Measurements from ENCODE around the gene DIPK1A.
"Not testable (repeated sequence)": the region's sequence is repeated elsewhere in the genome, so short reads cannot be mapped to it uniquely, and the experiment has no call there.

Gene DIPK1A

DNA sequence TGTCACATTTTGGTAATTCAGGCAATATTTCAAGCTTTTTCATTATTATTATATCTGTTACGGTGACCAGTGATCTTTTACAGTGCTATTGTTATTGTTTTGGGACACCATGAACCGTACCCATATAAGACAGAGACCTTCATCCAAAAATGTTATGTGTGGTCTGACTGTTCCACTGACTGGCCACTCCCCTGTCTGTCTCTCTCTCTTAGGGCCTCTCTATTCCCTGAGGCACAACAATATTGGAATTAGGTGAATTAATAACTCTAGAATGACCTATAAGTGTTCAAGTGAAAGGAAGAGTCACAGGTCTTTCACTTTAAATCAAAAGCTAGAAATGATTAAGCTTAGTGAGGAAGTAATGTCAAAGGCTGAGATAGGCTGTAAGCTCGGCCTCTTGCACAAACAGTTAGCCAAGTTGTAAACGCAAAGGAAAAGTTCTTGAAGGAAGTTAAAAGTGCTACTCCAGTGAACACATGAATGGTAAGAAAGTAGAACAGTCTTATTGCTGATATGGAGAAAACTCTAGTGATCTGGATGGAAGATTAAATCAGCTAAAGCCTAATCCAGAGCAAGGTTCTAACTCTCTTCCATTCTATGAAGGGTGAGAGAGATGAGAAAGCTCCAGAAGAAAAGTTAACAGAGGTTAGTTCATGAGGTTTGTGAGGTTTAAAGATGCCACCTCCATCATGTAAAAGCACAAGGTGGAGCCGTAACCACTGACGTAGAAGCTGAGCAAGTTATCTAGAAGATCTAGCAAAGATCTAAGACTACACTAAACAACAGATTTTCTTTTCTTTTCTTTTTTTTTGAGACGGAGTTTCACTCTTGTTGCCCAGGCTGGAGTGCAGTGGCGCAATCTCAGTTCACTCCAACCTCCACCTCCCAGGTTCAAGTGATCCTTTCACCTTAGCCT lies 19.7 kb upstream of the DIPK1A start:
- no peak for DNase-seq

DNA sequence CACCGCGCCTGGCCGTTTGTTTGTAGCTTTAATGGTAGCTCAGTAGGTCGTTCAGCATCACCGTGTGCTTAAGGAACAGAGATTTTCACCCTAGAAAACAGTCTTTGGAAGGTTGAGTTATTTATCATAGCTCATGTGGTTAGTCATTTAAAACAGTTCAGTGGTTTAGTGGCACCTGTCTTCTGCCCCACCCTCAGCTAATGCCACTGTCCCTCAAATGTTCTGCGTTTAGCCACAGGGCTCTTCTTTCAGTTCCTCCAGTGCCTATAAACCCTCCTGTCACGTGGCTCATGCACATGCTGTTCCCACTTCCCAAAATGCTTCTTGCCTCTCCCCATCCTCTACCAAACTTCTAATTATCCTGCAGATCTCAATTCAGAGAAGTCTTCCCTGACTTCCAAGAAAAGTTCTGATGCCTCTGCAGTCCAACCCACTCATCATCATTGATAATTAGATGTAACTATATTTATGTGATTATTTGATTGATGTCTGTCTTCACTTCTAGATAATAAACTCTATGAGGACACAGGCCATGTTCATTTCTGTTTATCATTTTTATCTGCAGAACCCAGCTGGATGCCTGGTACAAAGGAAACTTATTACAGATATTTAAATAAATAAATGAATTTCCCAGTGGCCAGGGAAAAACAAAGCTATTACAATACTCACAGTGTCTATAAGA lies 14.4 kb upstream of the DIPK1A start:
- DNase-seq: peak in 10 of 56 donors; percentile 3 to 53 (median 11)

DNA sequence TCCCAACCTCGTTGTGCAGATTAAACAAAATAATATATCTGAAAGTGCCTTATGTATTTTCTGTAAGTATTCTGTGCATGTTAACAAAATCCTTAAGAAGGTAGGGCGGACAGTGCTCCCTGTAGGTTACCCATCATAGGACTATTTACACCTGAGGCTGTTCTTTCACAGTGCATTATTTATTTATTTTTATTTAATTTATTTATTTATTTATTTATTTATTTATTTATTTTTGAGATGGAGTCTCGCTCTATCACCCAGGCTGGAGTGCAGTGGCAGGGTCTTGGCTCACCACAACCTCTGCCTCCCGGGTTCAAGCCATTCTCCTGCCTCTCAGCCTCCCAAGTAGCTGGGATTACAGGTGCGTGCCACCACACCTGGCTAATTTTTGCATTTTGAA lies 12.8 kb upstream of the DIPK1A start:
- not testable (repeated sequence) for DNase-seq

DNA sequence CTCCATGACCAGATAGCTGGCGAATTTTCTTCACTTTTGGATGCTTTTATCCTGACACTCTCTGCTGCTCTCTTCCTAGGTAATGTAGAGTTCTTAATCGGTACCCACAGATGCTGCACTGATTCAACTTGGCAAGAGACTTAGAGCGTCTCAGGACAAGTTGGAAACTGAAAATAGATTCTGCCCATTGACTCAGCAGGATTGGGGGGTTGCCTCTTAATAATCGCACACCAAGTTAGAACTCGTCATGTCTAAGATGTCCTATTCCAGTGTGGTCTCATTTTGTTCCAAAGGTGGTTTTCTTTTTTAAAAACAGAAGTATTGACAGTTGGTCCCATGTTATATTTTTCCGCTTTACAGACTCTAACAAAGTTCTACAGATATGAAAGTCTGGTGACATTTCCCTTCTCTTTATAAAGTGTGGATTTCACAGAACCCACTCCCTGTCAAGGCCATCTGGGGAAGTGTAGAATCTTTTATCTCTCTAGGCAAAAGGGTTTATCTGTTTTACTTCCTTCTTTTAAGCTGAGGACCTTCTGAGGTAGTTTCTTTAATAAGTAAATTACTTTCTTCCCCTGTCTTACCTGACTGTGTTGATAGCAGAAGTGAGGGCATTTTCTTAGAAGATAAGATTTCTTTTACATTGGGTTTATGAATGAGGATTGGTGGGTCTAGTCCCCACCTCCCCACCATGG lies 12.1 kb upstream of the DIPK1A start:
- no peak for DNase-seq

DNA sequence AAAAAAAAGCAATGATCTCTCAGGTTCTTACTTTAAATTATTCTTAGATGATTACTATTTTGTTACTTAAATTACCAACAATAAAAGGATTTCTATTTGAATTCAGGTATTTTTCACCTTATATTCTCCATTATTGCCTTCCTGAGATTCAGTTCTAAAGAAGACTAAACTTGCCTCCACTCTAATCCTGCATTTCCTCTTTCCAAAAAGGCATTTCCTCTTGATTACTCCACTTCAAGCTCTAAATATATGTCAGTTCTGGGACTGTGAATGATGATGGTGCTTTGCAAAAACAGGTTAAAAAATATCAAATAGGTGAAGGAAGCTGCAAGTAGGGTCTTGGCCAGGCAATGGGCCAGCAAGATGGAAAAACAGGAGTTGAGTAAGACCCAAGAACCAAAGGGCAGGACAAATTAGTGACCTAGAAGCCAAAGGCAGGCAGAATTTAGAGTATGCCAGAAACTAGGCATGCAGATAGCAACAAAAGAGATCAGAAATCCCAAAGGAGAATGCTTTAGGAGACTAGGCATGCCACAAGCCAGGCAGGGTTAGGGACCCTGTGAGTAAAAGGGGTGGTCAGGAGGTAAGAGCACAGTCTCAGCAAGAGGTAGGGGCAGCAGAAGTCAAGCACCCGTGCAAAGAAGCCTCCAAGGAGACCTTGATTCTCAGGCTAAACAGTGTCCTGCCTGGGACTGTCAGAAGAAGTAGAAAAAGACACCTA lies 11.3 kb upstream of the DIPK1A start:
- DNase-seq: no peak

DNA sequence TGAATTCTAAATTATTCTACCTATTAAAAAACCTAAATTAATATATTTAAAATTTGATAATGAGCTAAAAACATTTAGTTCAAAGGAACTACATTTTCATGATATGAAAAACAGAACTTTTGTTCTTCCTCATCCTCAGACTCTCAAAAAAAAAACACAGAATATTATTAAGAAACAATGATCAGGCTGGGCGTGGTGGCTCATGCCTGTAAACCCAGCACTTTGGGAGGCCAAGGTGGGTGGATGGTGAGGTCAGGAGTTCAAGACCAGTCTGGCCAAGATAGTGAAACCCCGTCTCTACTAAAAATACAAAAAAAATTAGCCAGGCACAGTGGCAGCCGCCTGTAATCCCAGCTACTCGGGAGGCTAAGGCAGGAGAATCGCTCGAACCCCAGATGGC lies 10.7 kb upstream of the DIPK1A start:
- DNase-seq: not testable (repeated sequence)

DNA sequence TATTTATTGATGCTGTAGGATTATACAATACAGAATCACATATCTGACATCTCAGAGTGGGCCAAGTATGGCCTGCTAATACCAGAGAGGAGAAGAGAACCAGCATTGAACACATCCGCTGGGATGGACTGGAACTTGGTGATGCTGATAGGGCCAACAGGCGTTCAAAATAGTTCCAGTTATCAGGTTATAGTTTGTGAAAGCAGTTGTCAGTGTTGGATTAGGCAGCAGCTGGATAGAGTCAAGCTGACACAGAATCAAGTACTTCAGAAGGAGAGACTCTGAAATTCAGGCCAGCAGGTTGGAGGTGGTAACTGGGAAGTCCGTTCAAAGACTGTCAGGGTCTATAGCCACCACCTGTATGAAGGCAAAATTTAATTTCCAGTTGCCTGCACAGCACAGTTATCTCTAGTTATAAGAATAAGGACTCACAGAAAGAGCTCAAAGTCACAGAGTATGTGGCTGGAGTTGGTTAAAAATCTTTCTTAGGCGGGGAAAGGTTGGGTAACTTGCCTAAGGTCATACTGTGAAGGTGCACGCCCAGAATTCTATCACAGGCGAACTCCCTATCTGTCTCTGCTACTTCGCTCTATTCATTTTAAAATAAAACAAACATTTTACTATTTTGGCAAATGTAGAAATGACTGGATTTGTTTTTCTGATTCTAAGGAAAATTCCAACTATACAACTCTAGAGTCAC lies 9.9 kb upstream of the DIPK1A start:
- DNase-seq: no peak

DNA sequence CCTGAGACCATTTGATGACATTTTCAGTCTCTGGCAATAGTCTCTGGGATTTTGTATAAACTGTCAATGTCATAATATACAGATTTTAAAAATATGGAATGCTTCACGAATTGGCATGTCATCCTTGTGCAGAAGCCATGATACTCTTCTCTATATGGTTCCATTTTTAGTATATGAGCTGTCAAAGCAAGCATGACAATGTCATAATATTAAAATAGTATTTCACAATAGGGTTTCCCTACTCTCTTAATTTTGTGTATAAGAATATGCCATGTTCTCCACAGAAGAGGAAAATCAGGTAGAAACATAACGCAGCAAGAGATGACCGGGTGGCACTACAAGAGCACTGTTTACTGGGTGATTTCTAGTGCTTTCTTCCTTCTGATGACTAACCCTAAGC lies 8.3 kb upstream of the DIPK1A start:
- DNase-seq: no peak

DNA sequence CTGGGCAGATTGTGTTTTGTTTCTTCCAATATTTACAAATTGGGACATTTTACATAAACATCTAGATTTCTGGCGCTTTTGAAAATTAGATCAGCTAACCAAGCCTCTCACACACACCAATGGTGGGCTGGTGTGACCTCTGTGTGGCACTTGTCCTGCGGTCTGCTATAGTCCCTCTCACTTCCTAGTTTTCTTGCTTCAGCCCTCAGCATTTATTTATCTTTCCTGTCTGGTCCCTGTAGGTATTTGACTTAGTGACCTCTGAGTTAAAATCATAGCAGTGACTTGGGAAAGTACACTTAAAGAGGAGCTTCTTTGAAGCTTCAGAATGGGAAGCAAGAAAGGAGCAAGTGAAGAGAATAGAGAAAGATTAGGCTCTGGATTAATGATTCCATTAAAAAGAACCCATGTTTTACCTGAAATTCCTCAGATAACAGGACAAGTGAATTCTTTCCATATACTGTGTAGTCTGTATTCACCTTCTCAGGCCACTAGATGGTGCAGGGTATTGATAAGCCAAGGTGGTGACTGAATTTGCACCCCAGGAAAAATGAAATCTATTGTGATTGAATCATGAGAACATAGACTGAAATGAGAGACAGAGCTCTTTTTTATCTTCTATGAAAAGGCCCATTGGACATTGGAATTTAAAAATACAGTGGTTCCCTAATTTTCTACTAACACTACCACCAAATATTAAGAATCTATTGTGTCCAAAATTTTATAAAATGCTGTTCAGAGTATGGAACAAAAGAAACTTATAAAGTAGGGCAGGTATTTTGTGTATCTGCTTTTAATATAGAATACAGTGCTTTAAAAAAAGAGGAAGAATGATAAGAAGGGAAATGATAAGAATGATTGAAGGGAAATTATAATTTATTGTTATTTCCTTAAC lies 7.1 kb upstream of the DIPK1A start:
- no peak for DNase-seq

DNA sequence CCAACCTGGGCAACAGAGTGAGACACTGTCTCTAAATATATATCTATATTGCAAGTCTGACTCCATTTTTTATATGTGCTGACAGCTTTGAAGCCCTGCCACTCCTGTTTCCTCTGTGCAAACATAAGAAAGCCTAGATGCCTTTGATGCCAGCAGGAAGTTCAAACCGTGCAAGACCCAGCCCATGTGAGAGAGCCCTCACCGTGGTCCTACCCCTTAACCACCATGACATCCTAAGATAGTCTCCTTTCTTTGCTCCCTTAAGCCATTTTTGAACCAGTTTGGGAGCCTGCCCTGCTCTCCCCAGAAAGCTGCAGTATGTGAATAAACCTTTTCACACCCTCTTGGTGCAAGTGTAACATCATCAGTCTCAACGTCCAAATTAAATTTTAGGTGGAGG lies 3.7 kb upstream of the DIPK1A start:
- DNase-seq: no peak

DNA sequence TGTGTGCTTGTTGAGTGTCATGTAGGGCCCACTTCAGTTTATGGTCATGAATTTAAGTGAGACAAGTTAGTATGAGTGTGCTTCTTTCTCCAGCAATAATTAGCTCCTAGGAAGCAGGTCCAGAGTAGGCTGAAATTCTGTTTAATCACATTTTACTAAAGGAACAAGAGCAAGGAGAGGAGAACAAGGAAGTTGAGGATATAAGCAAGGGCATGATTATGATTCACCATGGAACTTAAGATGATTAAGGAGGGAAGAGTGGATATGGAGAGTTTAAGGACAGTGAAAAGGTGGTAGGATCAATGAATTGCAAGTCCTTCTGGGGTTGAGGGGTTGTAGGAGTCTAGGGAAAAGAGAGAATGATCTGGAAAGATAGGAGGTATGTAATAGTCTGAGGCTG lies 3.1 kb upstream of the DIPK1A start:
- no peak for DNase-seq

DNA sequence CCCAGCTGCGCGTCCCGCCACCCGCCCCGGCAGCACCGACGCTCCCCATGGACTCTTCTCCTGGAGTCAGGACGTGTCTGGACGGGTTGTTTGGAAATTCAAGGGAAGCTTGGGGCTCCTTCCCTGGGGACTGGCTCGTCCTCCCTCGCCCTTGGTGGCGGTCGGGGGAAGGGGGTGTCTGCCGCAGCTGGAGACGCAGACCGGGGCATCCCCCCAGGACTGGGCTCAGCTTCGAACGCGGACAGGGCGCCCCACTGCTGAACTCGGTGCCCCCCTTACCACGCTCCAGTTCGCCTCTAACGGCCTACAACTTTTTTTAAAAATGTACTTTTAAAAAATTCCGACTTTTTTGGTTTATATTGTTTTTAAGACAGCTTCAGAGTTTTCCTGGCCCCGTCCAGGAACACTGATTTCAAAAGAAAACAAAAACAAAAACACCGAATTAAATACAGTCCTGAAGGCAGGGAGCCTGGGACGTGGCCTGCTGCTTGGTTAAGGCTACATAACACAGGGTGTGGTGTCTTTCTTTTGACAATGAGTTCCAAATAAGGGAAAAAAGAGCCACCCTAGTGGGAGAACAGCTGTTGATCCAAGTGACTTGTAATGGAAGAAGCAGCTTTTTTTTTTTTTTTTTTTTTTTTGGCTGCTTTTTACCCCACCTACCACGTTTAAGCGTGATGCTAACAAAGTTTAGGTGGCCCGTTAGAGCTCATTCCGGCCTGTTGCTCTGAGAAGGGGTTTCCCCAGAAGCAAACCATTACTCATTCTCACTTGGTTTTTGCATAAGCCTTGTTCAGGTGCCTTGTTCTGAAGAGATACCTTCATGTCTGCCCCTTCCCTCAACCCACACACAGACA lies 862 bp upstream of the DIPK1A start:
- peak in 11 of 56 donors; percentile 13 to 70 (median 60) for DNase-seq

DNA sequence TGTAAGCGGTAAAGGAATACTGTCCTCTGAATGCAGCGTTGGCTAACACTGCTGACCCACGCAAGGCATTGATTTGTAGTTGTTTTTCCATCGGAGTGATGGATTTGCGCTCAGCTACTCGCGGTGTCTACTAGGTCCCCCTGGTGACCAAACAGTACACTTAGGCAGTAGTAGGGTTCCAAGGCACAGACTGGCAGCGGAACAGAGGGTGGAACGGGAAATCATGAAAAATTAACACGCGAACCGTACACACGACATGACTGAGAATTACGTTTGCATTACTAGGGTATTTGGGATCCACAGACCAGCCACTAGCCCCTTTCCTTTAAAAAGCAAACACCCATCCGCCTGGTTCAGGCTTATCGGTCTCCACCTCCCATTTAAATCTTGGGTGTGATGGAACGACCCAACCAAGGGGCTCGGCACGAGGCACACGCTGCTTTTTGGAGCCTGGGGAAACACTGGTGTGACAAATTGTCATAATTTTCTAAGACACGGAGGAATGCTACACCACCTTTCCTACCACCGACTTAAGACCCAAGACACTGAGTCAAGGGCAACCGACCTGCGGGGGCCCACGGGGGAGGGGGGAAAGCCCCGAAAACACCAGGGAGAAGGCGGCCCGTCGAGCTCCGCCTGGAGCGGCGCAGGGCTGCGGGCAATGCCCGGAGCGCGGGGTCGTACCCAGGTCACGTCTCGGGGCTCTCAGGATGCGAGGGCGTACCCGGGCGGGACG lies 699 bp downstream of the DIPK1A start:
- DNase-seq: peak in 54 of 56 donors; percentile 21 to 89 (median 68)

DNA sequence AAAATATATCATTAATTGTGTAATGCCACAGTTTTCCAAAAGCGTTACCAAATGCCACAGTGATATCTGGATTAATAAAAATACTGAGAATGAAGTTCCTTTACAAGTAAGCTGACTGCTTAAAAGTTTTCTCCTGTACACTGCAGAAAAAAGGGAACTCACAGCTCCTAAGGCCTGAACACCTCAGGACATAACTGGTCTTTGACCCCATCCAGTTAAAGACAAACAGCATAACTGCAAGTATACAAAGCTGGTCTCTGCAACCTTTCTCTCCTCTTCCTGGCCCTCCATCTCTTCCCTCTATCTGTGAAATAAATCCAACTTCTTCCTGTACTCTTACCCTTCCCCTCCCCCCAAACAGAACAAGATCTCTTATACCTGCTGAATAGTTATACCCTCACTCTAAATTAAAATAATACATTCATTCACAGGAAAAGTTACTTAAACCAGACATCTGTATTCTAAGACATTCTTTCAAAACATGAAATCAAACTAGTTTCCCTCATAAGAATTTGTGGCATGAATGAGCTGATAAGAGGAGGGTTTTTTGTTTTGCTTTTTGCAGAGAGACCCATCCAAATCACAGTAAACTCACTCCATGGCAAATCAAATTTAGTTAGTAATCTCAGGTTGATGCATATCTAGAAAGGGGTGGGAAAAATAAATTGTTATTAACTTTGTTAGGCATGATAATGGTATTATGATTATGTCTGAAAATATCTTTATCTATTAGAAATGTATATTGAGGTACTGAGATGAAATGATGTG lies 2.9 kb downstream of the DIPK1A start:
- no peak for DNase-seq

DNA sequence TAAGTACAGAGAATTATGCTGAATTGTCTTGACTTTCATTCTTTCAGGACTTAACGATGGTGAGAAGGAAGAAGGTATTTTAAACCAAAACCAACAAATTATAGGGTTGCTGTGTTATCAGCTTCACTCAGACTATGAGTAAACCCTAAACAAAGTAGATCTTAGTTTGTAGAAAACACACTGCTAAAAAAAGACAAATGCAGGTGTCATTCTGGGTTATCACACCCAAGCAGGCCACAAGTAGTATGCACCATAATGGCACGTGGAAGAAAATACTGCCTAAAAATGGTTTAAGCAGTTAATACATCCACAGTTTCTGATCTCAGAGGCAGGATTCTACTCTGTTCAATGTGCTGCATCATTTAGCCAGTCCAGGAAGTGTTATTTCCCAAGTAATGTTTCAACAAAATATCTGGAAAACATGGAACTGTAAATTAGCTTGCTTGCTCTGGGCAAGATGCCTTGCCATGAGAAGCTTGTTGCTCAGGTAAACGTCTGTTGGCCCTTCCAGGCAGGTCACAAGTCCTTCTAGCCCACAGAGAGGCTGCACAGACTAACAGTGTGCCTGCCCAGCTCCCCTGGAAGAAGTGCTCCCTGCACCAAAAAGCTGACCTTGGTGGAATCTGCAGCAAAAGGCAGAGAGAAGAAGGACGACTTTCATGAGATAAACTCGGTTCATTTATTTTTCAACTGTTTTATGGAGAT lies 4.1 kb downstream of the DIPK1A start:
- no peak for DNase-seq

DNA sequence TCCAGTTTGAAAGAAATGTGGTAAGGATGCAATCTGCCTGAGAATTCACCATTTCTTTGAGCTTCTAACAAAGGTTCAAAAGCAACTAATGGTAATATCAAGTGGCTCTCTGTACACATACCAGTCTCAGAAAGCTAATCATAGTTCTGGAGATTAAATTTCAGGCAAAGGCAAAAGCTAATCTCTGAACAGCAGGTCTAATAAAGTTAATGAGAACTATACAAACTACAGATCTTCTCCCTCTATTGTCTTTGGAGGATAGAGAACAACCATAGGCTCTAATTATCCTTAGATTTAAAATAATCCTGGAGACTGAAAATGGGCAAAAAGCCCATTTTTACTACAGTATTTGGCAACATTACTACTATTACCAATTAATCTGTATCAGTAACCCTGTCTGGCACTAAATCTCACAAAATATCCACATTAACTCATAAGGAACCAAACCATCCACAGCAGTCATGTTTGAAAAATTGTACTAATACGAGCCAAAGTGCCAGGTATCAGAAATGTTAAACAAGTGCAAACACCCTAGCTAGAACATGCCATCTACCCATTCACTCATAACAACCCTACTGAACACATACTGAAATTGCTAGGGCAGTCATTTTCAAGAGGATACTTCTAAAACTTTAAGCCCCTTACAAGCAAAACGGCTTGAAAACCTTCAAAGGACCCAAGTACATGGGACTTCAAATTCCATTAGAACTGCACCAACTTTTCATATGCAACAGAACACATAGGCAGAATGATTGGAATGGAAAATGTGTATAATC lies 4.8 kb downstream of the DIPK1A start:
- DNase-seq: no peak

All from nucleus accumbens (tissue), 56 donors.